ENCODE data around the gene PGA3. TPM values are rescaled to one million over a fixed set of nuclear protein-coding genes. Genes with fewer than 3 reads are reported as not detected.
"Not testable (repeated sequence)": the region's sequence is repeated elsewhere in the genome, so short reads cannot be mapped to it uniquely, and the experiment has no call there.

PGA3 gene
- total RNA-seq, result not detected

- H3K4me1 Mint-ChIP-seq (ENCODE audit: low read depth in 2 of 2); H3K4me3 Mint-ChIP-seq; H3K9me3 Mint-ChIP-seq; H3K36me3 Mint-ChIP-seq; H3K27ac Mint-ChIP-seq; ATAC-seq; DNase-seq (ENCODE audit: low spot score): not testable (repeated sequence)
- peaks cover 19 to 34% of the 10 kb centered on the region in 2 donors for H3K27me3 Mint-ChIP-seq
Observed at GRCh38 chr11:61202950-61203746, at the start of gene PGA3. TSS of gene PGA3 (plus strand) at chr11:61203515. CDS start at chr11:61203565, 50 bp downstream.

GRCh38 chr11:61153593-61154095 is 49.7 kb upstream of the PGA3 start:
- ATAC-seq (no peak), DNase-seq (ENCODE audit: low spot score) (no peak)
- no peak overlapping the region for H3K27ac Mint-ChIP-seq
- peaks cover 5% of the 10 kb centered on the region for H3K9me3 Mint-ChIP-seq
- no peaks in the 10 kb centered on the region for H3K27me3 Mint-ChIP-seq
- H3K4me3 Mint-ChIP-seq, result no peak overlapping the region
- peaks cover 7 to 8% of the 10 kb centered on the region in 2 donors for H3K4me1 Mint-ChIP-seq (ENCODE audit: low read depth in 2 of 2)
- H3K36me3 Mint-ChIP-seq, result peaks cover 18% of the 10 kb centered on the region

DNA sequence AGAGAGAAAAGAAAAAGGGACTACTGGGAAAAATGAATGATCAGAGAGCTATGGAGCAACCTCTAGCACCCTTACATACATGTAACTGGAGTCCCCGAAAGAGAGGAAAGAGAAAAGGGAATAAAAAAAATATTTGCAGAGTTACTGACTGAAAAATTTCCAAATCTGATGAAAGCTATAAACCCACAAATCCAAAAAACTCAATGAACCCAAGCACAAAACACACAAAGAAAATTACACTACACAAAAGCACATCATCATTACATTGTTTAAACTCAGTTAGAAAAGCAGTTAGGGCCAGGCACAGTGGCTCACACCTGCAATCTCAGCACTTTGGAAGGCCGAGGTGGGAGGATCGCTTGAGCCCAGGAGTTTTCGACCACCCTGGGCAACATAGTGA is 48.8 kb upstream of the PGA3 start:
- Mint-ChIP-seq H3K27ac (no peak overlapping the region), H3K9me3 (peaks cover 5% of the 10 kb centered on the region), H3K36me3 (peaks cover 18% of the 10 kb centered on the region), H3K4me1 (ENCODE audit: low read depth in 2 of 2) (peaks cover 12 to 14% of the 10 kb centered on the region in 2 donors), H3K27me3 (no peaks in the 10 kb centered on the region), H3K4me3 (no peak overlapping the region)
- DNase-seq (ENCODE audit: low spot score) (no peak), ATAC-seq (no peak)

DNA sequence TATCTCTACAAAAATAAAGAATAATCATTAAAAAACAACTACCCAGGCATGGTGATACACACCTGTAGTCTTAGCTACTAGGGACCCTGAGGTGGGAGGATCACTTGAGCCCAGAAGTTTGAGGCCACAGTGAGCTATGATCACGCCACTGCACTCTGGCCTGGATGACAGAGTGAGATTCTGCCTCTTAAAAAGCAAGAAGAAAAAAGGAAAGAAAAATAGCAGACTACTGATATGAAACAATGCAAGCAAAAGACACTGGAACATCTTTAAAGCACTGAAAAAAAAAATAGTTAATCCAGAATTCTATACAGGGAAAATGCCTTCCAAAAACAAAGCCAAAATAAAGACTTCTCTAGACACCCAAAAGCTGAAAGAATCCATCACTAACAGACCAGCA is 48.0 kb upstream of the PGA3 start:
- DNase-seq (ENCODE audit: low spot score) (no peak), ATAC-seq (no peak)
- peaks cover 5% of the 10 kb centered on the region for H3K9me3 Mint-ChIP-seq

GRCh38 chr11:61155741-61156140 is 47.6 kb upstream of the PGA3 start:
- no peak for DNase-seq (ENCODE audit: low spot score)
- Mint-ChIP-seq H3K4me3 (no peak overlapping the region), H3K36me3 (peaks cover 18% of the 10 kb centered on the region), H3K4me1 (ENCODE audit: low read depth in 2 of 2) (peaks cover 14 to 16% of the 10 kb centered on the region in 2 donors), H3K27me3 (no peaks in the 10 kb centered on the region), H3K9me3 (peaks cover 5% of the 10 kb centered on the region), H3K27ac (no peak overlapping the region)
- no peak for ATAC-seq

More for the DNA sequence above, 48.0 kb upstream of the PGA3 start:
- peaks cover 10 to 13% of the 10 kb centered on the region in 2 donors for H3K4me1 Mint-ChIP-seq (ENCODE audit: low read depth in 2 of 2)
- H3K4me3 Mint-ChIP-seq, result no peak overlapping the region
- peaks cover 18% of the 10 kb centered on the region for H3K36me3 Mint-ChIP-seq
- no peak overlapping the region for H3K27ac Mint-ChIP-seq
- no peaks in the 10 kb centered on the region for H3K27me3 Mint-ChIP-seq

- H3K27ac Mint-ChIP-seq, result no peak overlapping the region
- no peak overlapping the region for H3K4me3 Mint-ChIP-seq
- peaks cover 18% of the 10 kb centered on the region for H3K36me3 Mint-ChIP-seq
- DNase-seq (ENCODE audit: low spot score) (no peak), ATAC-seq (no peak)
- no peaks in the 10 kb centered on the region for H3K27me3 Mint-ChIP-seq
- H3K4me1 Mint-ChIP-seq (ENCODE audit: low read depth in 2 of 2), result peaks cover 28 to 30% of the 10 kb centered on the region in 2 donors
- H3K9me3 Mint-ChIP-seq, result peaks cover 5% of the 10 kb centered on the region
Observed at GRCh38 chr11:61157743-61158142, 45.6 kb upstream of the PGA3 start.

- H3K27me3 Mint-ChIP-seq, result no peaks in the 10 kb centered on the region
- peaks cover 17% of the 10 kb centered on the region for H3K36me3 Mint-ChIP-seq
- H3K4me1 Mint-ChIP-seq (ENCODE audit: low read depth in 2 of 2), result peaks cover 34 to 35% of the 10 kb centered on the region in 2 donors
- no peak overlapping the region for H3K27ac Mint-ChIP-seq
- peak overlapping the region; percentile 29 for H3K4me3 Mint-ChIP-seq
- ATAC-seq, result no peak
- H3K9me3 Mint-ChIP-seq, result peaks cover 5% of the 10 kb centered on the region
- no peak for DNase-seq (ENCODE audit: low spot score)
Observed at GRCh38 chr11:61158691-61159381, 44.5 kb upstream of the PGA3 start.

GRCh38 chr11:61160487-61161189 is 42.7 kb upstream of the PGA3 start:
- ATAC-seq (no peak), DNase-seq (ENCODE audit: low spot score) (no peak)
- Mint-ChIP-seq H3K4me1 (ENCODE audit: low read depth in 2 of 2) (peaks cover 48 to 49% of the 10 kb centered on the region in 2 donors), H3K36me3 (no peaks in the 10 kb centered on the region), H3K4me3 (peak overlapping the region; percentile 91), H3K27ac (peak overlapping the region; percentile 38 to 87), H3K27me3 (no peaks in the 10 kb centered on the region), H3K9me3 (no peaks in the 10 kb centered on the region)

- peak; percentile 89 to 91 for ATAC-seq
- peaks cover 46 to 49% of the 10 kb centered on the region in 2 donors for H3K4me1 Mint-ChIP-seq (ENCODE audit: low read depth in 2 of 2)
- no peaks in the 10 kb centered on the region for H3K36me3 Mint-ChIP-seq
- H3K4me3 Mint-ChIP-seq, result peak within 1 kb of the TSS; percentile 91
- peak; percentile 95 for DNase-seq (ENCODE audit: low spot score)
- H3K27ac Mint-ChIP-seq, result peak within 1 kb of the TSS; percentile 87 to 94
- H3K27me3 Mint-ChIP-seq, result no peaks in the 10 kb centered on the region
- H3K9me3 Mint-ChIP-seq, result no peaks in the 10 kb centered on the region
Observed at GRCh38 chr11:61161190-61162091, 41.9 kb upstream of the PGA3 start, which contains the start of gene VPS37C. TSS of gene VPS37C (minus strand) at chr11:61161426. CDS start at chr11:61138829, 22,597 bp downstream.

DNA sequence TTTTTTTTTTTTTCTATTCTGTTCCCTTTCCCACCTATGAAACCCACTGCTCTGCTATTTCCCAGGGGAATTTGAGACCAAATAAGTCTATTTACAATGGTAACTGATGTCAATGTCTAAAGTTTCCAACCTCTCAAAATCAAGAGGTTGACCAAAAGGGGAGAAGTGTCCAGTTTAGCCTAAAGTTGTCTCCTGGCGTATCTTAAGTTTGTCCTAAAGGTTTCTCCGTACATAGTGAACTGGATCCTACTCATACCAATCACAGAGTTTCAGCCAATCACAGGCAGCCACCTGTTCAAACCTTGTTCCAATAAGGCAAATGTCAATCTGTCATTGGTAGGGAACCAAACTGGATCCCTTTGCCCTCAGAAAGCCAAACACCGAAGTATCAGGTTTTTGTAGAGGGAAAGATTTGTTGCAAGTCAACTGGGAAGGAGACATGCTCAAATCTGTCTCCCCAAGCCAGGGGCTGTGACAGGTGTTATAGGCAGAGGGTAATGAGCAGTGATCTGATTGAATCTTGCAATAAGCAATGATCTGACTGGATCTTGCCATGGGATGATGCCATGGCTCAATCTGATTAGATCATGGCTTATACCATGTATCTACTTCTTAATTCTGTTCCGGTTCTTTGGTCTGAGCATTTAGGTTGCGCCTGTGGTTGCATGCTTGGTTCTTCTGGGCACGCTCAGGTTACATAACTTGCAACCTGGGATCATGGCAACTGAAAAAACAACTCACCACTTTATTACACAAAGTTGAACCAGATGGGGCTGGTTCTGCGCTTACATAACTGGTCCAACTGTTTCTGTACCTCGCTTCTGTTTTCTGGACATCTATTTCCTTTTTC is 41.0 kb upstream of the PGA3 start:
- no peaks in the 10 kb centered on the region for H3K27me3 Mint-ChIP-seq
- no peak for DNase-seq (ENCODE audit: low spot score)
- H3K36me3 Mint-ChIP-seq, result no peaks in the 10 kb centered on the region
- H3K4me1 Mint-ChIP-seq (ENCODE audit: low read depth in 2 of 2), result peaks cover 47 to 50% of the 10 kb centered on the region in 2 donors
- H3K4me3 Mint-ChIP-seq, result peak overlapping the region; percentile 91
- no peaks in the 10 kb centered on the region for H3K9me3 Mint-ChIP-seq
- ATAC-seq, result no peak
- peak overlapping the region; percentile 87 to 94 for H3K27ac Mint-ChIP-seq

- no peaks in the 10 kb centered on the region for H3K9me3 Mint-ChIP-seq
- H3K27me3 Mint-ChIP-seq, result no peaks in the 10 kb centered on the region
- DNase-seq (ENCODE audit: low spot score), result no peak
- no peak overlapping the region for H3K27ac Mint-ChIP-seq
- H3K4me1 Mint-ChIP-seq (ENCODE audit: low read depth in 2 of 2), result peaks cover 50 to 54% of the 10 kb centered on the region in 2 donors
- H3K4me3 Mint-ChIP-seq, result peak overlapping the region; percentile 91
- no peaks in the 10 kb centered on the region for H3K36me3 Mint-ChIP-seq
- no peak for ATAC-seq
Observed at GRCh38 chr11:61163021-61163420, 40.3 kb upstream of the PGA3 start.
